WI38 (cell line): ENCODE results near the gene SPOCK3.

Source experiments
- H3K4me3 ChIP-seq: 2 replicates; pipeline ENCODE4 v1.5.1; 2011; ENCODE audit warnings: low read depth, mild to moderate bottlenecking, control low read depth, low read length
- CTCF ChIP-seq: IDR thresholded peaks from 2 replicates; pipeline ENCODE4 v1.5.1; 2012; ENCODE audit warnings: low read depth, mild to moderate bottlenecking, control low read depth, low read length

Gene SPOCK3

DNA sequence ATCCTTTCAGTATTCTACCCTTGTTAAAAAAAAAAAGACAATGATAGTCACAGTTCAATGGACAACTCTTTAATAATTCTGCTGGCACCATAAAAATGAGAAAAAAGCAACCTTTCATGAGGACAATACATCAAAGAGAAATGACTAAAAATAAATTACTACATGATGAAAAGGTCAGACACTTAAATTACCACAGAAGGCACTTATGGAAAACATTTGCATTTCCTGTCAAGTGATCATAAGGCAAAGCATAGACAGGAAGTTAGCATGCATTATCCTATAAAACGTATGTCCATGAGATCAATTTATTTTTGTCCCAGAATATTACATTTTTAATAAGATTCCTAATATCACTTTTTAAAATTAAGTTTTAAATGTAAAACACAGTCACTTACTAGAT is 303.8 kb downstream of the SPOCK3 start:
- TF ChIP-seq CTCF = no peak
- no peak overlapping the region for H3K4me3 ChIP-seq

GRCh38 chr4:166924424-166924823 is 309.9 kb downstream of the SPOCK3 start:
- no peak for TF ChIP-seq CTCF
- H3K4me3 ChIP-seq = no peak overlapping the region

DNA sequence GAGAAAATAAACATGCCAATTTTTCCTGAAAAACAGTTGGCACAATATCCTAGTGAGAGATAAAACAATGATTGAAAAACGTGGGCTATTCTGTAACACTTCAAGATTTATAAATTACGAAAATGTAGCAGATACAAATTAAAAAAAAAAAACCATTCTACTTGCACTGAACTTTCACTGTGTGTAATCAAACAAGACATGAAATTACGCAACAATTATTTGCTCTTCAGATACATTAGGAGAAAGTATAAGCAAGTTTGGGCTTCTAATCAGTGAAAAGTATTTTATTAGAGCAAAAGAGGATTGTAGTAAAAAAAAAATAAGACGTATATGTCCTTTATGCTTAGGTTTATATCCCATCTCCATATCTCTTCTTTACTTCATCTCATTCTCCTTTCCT is 320.4 kb downstream of the SPOCK3 start:
- TF ChIP-seq CTCF = no peak
- H3K4me3 ChIP-seq = no peak overlapping the region

DNA sequence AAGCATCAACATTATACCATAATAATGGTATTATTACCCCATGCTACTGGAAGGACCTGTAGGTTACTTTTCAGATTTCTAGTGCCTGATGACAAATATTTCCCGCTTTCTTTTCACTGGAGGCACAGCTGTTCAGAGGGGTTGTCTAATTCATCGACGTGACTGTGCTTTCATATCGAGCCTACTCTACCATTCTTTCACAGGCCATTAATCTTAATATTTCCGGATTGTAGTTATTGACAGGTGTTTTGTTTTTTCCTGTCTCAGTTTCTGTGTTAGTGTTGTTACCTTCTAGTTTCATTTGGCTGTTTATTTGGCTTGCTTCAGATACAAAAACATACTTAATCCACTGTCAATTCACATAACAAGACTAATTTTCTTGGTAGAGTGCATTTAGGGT is 330.9 kb downstream of the SPOCK3 start:
- H3K4me3 ChIP-seq = no peak overlapping the region
- no peak for TF ChIP-seq CTCF

GRCh38 chr4:166902941-166903340 is 331.4 kb downstream of the SPOCK3 start:
- H3K4me3 ChIP-seq = no peak overlapping the region
- no peak for TF ChIP-seq CTCF

DNA sequence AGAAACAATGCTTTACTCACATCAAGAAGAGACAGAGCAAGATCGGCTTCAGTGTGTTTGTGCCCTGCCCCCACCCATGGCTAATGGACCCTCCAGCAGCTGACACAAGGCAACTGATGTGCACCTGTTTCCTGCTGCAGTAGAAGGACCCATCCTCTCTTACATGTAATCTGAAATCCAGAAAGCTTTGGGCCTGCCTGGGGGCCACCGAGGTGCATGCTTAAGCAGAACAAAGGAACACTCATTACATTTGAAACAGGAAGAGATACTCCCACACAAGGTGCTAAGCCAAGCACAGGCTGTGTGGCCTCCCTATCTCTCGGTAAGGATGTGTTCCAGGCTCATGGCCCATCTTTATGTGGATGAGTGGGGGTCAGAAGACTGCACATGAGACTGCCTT is 338.0 kb downstream of the SPOCK3 start:
- TF ChIP-seq CTCF = no peak
- no peak overlapping the region for H3K4me3 ChIP-seq

DNA sequence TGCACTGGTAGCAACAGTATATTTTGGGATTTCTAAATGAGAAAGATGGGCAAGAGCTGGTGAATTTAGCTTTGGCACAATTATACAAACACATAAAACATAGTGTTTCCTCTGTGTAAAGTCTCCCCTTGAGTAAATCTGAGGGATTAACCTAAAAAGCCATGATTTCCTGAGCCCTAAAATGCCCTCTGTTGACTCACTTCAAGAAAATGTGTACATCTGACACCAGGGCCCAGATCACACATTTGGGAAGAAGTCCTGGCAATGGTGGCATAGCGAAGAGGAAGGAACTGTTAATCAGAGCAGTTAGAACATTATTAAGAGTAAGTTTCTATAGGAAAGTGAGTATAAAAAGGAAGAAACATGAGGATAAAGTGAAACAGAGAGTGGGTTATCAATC is 338.5 kb downstream of the SPOCK3 start:
- H3K4me3 ChIP-seq = no peak overlapping the region
- TF ChIP-seq CTCF = no peak
